Transverse colon (tissue), 4 donors: ENCODE data around the gene APBB1IP. TPM values are rescaled to one million over a fixed set of nuclear protein-coding genes. Genes with fewer than 3 reads are reported as not detected.

ENCODE experiments used
- DNase-seq: peaks from one replicate; pipeline ENCODE4 v3.0.0-alpha.2; 2019
- H3K27ac ChIP-seq, 4 donors: fragments of 200-600 bp; sonication (generic); 2 replicates each; pipeline ENCODE4 v1.5.1; 2016 to 2018; ENCODE audit warnings: inconsistent platforms in 4 of 4
- H3K27me3 ChIP-seq: fragments of 200-600 bp; sonication (generic); 2 replicates; pipeline ENCODE4 v1.5.1; 2017; ENCODE audit warnings: inconsistent platforms
- H3K36me3 ChIP-seq, 4 donors: fragments of 200-600 bp; sonication (generic); 2 replicates each; pipeline ENCODE4 v1.5.1; 2017 to 2019; ENCODE audit warnings: inconsistent platforms in 4 of 4
- H3K4me1 ChIP-seq, 4 donors: fragments of 200-600 bp; sonication (generic); 2 replicates each; pipeline ENCODE4 v1.5.1; 2017 to 2020; ENCODE audit warnings: inconsistent platforms in 4 of 4
- H3K4me3 ChIP-seq, 4 donors: fragments of 200-600 bp; sonication (generic); 1 replicate in 1 of 4; 2 replicates in 3 of 4; pipeline versions ENCODE4 v1.5.1 to v1.6.1; 2017 to 2019; ENCODE audit warnings: inconsistent platforms in 4 of 4
- H3K9me3 ChIP-seq, 2 donors: fragments of 200-600 bp; sonication (generic); 2 replicates each; pipeline ENCODE4 v1.5.1; 2017 to 2019; ENCODE audit warnings: inconsistent platforms in 2 of 2
- EP300 ChIP-seq: sonication (generic); formaldehyde crosslinking; IDR thresholded peaks from one replicate; pipeline ENCODE4 v1.6.1; 2017; ENCODE audit warnings: antibody characterized with exemption, low read depth
- POLR2A ChIP-seq: fragments of 450-650 bp; IDR thresholded peaks from one replicate; pipeline ENCODE4 v1.6.1; 2016; ENCODE audit warnings: antibody characterized with exemption, mild to moderate bottlenecking, moderate library complexity
- POLR2AphosphoS5 ChIP-seq, 3 donors: sonication (generic); formaldehyde crosslinking; IDR thresholded peaks; one replicate each; pipeline ENCODE4 v1.6.1; 2016; ENCODE audit warnings: antibody characterized with exemption in 3 of 3
- WGBS, 2 donors: methylation state at CpG; one replicate each; pipeline ENCODE4 v1.1.5; 2018; ENCODE audit warnings: low coverage in 1 of 2; 5-methylcytosine and 5-hydroxymethylcytosine counted together
- in situ Hi-C, 4 donors: fragments of 200-750 bp; cut with MboI; loops; one replicate each; pipeline versions ENCODE4 v1.15.0 to v1.15.1; 2017; ENCODE audit warnings: low sequenced_read_pairs in 3 of 4, low pct_ligation_motif_present in 1 of 4, low pct_unique_long_range_greater_than_20kb in 1 of 4
- intact Hi-C: fragments of 100-400 bp; cut with DNase I; formaldehyde crosslinking; loops from one replicate; pipeline ENCODE4 v1.15.1; 2023; ENCODE audit warnings: low total_unique reads
- total RNA-seq, 4 donors: library from RNA; depleted of rRNA; stranded (reverse); fragments of >200 nt; gene quantifications; one replicate each; pipeline ENCODE4 v1.1.0, GENCODE V29; 2016
- TF ChIP-seq, protein P1 (sequence below), 5 experiments: fragments of 200-600 bp in 3 of 5; fragments of 450-650 bp in 2 of 5; sonication (generic) in 3 of 5; IDR thresholded peaks; 1 replicate in 2 of 5; 2 replicates in 3 of 5; pipeline ENCODE4 v1.5.1; 2016 to 2017; ENCODE audit warnings: antibody characterized with exemption in 5 of 5, inconsistent platforms in 3 of 5, mild to moderate bottlenecking in 2 of 5, moderate library complexity in 1 of 5

The APBB1IP gene
- total RNA-seq, 4 donors from 2014 or later: 2.5 to 7.6 (median 6.4) TPM; not detected in 1

DNA sequence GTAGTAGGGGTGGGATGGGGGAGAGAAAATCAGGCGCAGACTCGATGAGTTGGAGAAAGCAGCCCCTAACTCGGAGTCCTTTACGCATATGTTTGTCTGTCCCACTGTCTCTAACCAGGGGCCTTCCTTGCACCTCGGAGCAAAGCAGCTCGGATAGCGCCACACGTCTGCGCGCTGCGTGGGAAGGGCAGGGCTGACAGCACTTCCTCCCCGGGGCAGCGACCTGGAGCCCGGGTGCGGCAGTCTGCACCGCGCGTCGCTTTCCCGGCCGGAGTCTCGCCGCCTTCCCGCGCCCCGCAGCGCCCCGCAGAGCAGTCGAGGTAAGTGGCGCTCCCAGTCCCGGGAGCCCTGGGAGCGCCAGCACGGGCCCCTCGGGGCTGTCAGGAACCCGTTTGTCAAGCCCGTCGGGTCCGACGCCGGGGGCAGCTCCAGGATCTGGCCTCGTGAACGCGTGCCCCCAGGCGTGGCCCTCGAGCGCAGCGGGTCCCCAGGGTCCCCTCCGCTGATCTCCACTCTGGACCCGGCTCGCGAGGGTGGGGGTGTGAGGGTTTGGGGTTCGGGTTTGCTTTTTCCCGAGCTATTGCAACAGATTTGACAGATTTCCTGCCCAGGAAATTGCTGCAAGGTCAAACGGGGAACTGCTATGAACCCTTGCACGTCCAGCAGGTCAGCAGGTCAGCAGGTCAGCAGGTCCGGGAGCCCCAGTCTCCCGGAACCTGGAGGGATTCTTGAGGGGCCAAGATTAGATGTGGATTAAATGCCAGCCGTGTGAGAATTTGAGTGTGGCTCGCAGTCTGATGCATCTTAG lies 597 bp downstream of the APBB1IP start:
- in situ Hi-C loops: no loop called here
- Histone ChIP-seq H3K36me3 (no peaks in the 10 kb centered on the region), H3K9me3 (no peaks in the 10 kb centered on the region), H3K4me1 (no peaks in the 10 kb centered on the region), H3K4me3 (peak overlapping the region; percentile 10 to 64 (median 34)), H3K27ac (peak overlapping the region; percentile 78 to 90 (median 80)), H3K27me3 (peaks cover 9% of the 10 kb centered on the region)
- intact Hi-C loops: no loop called here
- 21 to 47% methylated on average over 7 to 33 of the region's 59 CpGs for WGBS, 2 donors
- DNase-seq: peak; percentile 31
- TF ChIP-seq POLR2A: no peak
- TF ChIP-seq POLR2AphosphoS5 (IDR thresholded peaks at IDR 0.05): no peak
- no peak for TF ChIP-seq EP300
- TF ChIP-seq, protein P1, sequence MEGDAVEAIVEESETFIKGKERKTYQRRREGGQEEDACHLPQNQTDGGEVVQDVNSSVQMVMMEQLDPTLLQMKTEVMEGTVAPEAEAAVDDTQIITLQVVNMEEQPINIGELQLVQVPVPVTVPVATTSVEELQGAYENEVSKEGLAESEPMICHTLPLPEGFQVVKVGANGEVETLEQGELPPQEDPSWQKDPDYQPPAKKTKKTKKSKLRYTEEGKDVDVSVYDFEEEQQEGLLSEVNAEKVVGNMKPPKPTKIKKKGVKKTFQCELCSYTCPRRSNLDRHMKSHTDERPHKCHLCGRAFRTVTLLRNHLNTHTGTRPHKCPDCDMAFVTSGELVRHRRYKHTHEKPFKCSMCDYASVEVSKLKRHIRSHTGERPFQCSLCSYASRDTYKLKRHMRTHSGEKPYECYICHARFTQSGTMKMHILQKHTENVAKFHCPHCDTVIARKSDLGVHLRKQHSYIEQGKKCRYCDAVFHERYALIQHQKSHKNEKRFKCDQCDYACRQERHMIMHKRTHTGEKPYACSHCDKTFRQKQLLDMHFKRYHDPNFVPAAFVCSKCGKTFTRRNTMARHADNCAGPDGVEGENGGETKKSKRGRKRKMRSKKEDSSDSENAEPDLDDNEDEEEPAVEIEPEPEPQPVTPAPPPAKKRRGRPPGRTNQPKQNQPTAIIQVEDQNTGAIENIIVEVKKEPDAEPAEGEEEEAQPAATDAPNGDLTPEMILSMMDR (IDR thresholded peaks at IDR 0.05): no peak

DNA sequence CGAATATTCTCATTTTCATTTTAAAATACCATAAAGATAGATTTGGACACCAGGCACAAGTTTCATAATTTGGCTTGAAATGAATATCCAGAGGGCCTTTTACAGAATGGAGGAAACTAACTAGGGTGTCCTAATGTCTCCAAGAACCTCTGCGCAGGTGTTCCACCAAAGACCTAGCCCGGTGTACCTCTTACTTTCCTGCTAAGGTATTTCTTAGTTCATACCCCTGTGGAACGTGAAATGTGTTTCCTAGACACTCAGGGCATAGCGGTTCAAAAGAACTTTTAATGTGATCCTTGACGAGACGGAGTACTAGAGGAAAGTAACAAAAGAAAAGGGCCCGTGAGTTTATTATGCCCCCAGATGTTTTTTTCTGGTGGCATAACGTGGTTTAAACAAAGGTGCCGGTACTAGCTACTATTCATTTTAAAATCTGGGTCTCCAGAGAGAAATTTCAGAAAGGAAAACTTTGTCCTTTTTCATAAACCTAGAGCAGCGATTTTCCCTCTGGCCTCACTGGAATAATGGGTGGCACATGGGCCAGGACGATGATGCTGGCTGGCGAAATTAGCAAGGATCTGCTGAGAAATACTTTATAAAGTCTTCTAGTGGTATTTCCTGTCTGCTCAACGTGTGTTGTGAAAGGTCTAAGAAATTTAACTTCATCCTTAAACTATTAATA lies 1.4 kb downstream of the APBB1IP start:
- Histone ChIP-seq H3K4me3 (peak overlapping the region in 3 of 4 donors; percentile 32 to 64 (median 35)), H3K9me3 (no peaks in the 10 kb centered on the region), H3K36me3 (no peaks in the 10 kb centered on the region), H3K4me1 (no peaks in the 10 kb centered on the region), H3K27me3 (peaks cover 9% of the 10 kb centered on the region), H3K27ac (peak overlapping the region; percentile 78 to 90 (median 80))
- WGBS, 2 donors: 56 to 66% methylated on average over 14 of the region's 14 CpGs
- in situ Hi-C loops (no loop called here), intact Hi-C loops (no loop called here)
- TF ChIP-seq, protein P1 (IDR thresholded peaks at IDR 0.05): no peak
- TF ChIP-seq EP300: no peak
- TF ChIP-seq POLR2AphosphoS5 (IDR thresholded peaks at IDR 0.05): no peak
- TF ChIP-seq POLR2A: no peak
- DNase-seq: no peak

DNA sequence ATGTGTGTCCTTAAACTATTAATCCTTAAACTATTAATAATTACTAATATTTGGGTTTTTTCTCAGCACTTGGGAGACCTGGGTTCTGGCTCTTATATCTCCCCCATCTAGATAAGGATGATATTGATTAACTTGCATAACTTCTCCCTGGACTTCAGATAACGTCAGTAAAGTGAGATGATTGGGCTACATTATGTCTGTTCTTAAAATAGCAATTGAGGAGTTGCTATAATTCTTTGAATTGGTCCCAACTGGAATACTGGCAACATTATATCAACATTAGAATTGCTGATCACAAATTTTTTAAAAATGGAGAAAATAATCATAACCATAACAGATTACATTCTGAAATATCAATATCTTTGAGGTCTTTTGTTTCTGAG lies 1.9 kb downstream of the APBB1IP start:
- WGBS, 2 donors: 25 to 37% methylated on average over 1 of the region's 1 CpG
- H3K27ac ChIP-seq: peak overlapping the region; percentile 78 to 90 (median 80)

More for the DNA sequence above, 1.9 kb downstream of the APBB1IP start:
- H3K4me1 ChIP-seq: no peaks in the 10 kb centered on the region
- H3K9me3 ChIP-seq: no peaks in the 10 kb centered on the region
- H3K27me3 ChIP-seq: peaks cover 9% of the 10 kb centered on the region
- intact Hi-C loops (no loop called here), in situ Hi-C loops (no loop called here)
- no peak for DNase-seq
- peak overlapping the region in 2 of 4 donors; percentile 1 to 64 for H3K4me3 ChIP-seq
- H3K36me3 ChIP-seq: no peaks in the 10 kb centered on the region
- TF ChIP-seq EP300: no peak
- TF ChIP-seq, protein P1 (IDR thresholded peaks at IDR 0.05): no peak
